Heart left ventricle (tissue), 16 donors: ENCODE measurements around the gene ANKRD33. TPM values are rescaled to one million over a fixed set of nuclear protein-coding genes. Genes with fewer than 3 reads are reported as not detected.

Source experiments
- ATAC-seq, 4 donors: fragments of 200-7000 bp; cut with Tn5 transposase; one replicate each; pipeline ENCODE4 v1.9.1; 2020 to 2022; ENCODE audit warnings: moderate library complexity in 4 of 4, mild to moderate bottlenecking in 3 of 4, moderate number of reproducible peaks in 1 of 4
- DNase-seq, 5 donors: peaks; one replicate each; pipeline ENCODE4 v3.0.0-alpha.2; 2020
- H3K27ac ChIP-seq, 12 donors: fragments of 200-600 bp; sonication (generic) in 4 of 12; one replicate each; pipeline versions ENCODE4 v1.5.0 to v1.8.0; 2016 to 2022; ENCODE audit warnings: mild to moderate bottlenecking in 2 of 12
- H3K27me3 ChIP-seq, 9 donors: fragments of 200-600 bp; sonication (generic) in 2 of 9; one replicate each; pipeline versions ENCODE4 v1.5.1 to v1.8.0; 2016 to 2022; ENCODE audit warnings: mild to moderate bottlenecking in 3 of 9
- H3K36me3 ChIP-seq, 9 donors: fragments of 200-600 bp; sonication (generic) in 2 of 9; one replicate each; pipeline versions ENCODE4 v1.5.0 to v1.8.0; 2018 to 2022; ENCODE audit warnings: mild to moderate bottlenecking in 2 of 9
- H3K4me1 ChIP-seq, 12 donors: fragments of 200-600 bp; sonication (generic) in 4 of 12; one replicate each; pipeline versions ENCODE4 v1.5.0 to v1.8.0; 2016 to 2022; ENCODE audit warnings: mild to moderate bottlenecking in 3 of 12
- H3K4me3 ChIP-seq, 12 donors: fragments of 200-600 bp; sonication (generic) in 4 of 12; one replicate each; pipeline versions ENCODE4 v1.5.0 to v1.8.0; 2017 to 2022; ENCODE audit warnings: mild to moderate bottlenecking in 9 of 12, moderate library complexity in 4 of 12
- H3K9me3 ChIP-seq, 12 donors: fragments of 200-600 bp; sonication (generic) in 4 of 12; one replicate each; pipeline versions ENCODE4 v1.5.0 to v1.8.0; 2016 to 2022; ENCODE audit warnings: mild to moderate bottlenecking in 1 of 12
- CTCF ChIP-seq, 12 donors: fragments of 200-600 bp; sonication (generic) in 4 of 12; IDR thresholded peaks; one replicate each; pipeline versions ENCODE4 v1.5.0 to v1.8.0; 2018 to 2022; ENCODE audit warnings: antibody characterized with exemption in 12 of 12, mild to moderate bottlenecking in 5 of 12
- POLR2A ChIP-seq, 2 donors: fragments of 450-650 bp; IDR thresholded peaks; one replicate each; pipeline ENCODE4 v1.6.1; 2017; ENCODE audit warnings: antibody characterized with exemption in 2 of 2, mild to moderate bottlenecking in 2 of 2, moderate library complexity in 2 of 2
- WGBS, 4 donors: extraction: QIAGEN DNeasy Blood & Tissue Kit in 2 of 4; methylation state at CpG; one replicate each; pipeline versions ENCODE4 v1.1.5 to v1.1.7; 2013 to 2018; 5-methylcytosine and 5-hydroxymethylcytosine counted together
- intact Hi-C, 10 donors: fragments of 100-400 bp; cut with DNase I; formaldehyde crosslinking; loops; one replicate each; pipeline versions ENCODE4 v1.11.1 to v1.14.2; 2022
- polyA plus RNA-seq, 2 donors: library from polyadenylated mRNA; stranded (reverse); fragments of 200-250 nt; gene quantifications; one replicate each; pipeline ENCODE4 v1.2.3, GENCODE V29; 2013
- total RNA-seq, 9 donors: library from RNA; depleted of rRNA in 2 of 9; stranded (reverse); fragments of >200 nt in 2 of 9; fragmentation: NEBNext Ultra II Directional in 3 of 9; extraction: Animal tissue kit (Norgen Biotek cat#: 25700) in 3 of 9; gene quantifications; one replicate each; pipeline versions ENCODE4 v1.1.0 to v1.2.4, GENCODE V29; 2016 to 2023
- donor health status: ischemic (EF 13 %, LVEDD 7.1; RV severe dilation, severe dysfunction).
- donor health status: healthy with polysubstance abuse.
- donor health status: DM: no; HTN: yes; CAD: no.
- donor health status: DM: no; HTN: no; CAD: no.
- donor health status: ischemic (EF 25% LVEDD 6.9; RV normal size, moderate dysfunction).
- donor health status: ischemic (EF 25% LVEDD 5.7; RV mildly dilated, moderate dysfunction).
- donor health status: healthy.
- donor health status: DM: yes; HTN: yes; CAD: no.
- donor health status: ischemic (EF 35%, LVEDD 5.7; RV mildly dilated, moderate dysfunction).
- donor health status: nonischemic (EF 11% LVEDD 7.7; RV severe dilation, severe dysfunction).
- donor health status: DM: yes; HTN: yes; CAD: no.
- donor health status: PGD.
- donor health status: ischemic (EF 29% LVEDD 5.4; RV normal size, mild dysfunction).
- donor health status: nonischemic (EF 23%, LVEDD 6.1; RV moderate dilation, normal function).

The ANKRD33 gene
- total and polyA plus RNA-seq, 11 donors = not detected

GRCh38 chr12:51922146-51922545 is 34.2 kb downstream of the ANKRD33 start:
- TF ChIP-seq POLR2A (IDR thresholded peaks at IDR 0.05) = no peak
- TF ChIP-seq CTCF (IDR thresholded peaks at IDR 0.05) = no peak
- intact Hi-C loops = loop anchor here in 6 of 10 donors (2.0 to 10.0 kb wide), 3 partner anchors 25 to 53 kb away; no protein-coding TSS in a partner anchor
- 88 to 97% (median 92%) methylated on average over 2 of the region's 2 CpGs for WGBS, 4 donors

GRCh38 chr12:51922762-51923505 is 35.0 kb downstream of the ANKRD33 start:
- peak overlapping the region in 8 of 12 donors; percentile 5 to 43 (median 26) for H3K4me3 ChIP-seq

More at GRCh38 chr12:51922146-51922545, 34.2 kb downstream of the ANKRD33 start:
- H3K4me1 ChIP-seq = peaks cover 0 to 61% (median 35%) of the 10 kb centered on the region in 12 donors
- ATAC-seq (no peak), DNase-seq (no peak)
- no peaks in the 10 kb centered on the region for H3K27me3 ChIP-seq
- H3K4me3 ChIP-seq = no peak overlapping the region
- H3K36me3 ChIP-seq = peaks cover 0 to 31% (median 17%) of the 10 kb centered on the region in 9 donors
- H3K9me3 ChIP-seq = no peaks in the 10 kb centered on the region
- H3K27ac ChIP-seq = peak overlapping the region in 11 of 12 donors; percentile 51 to 92 (median 77)

GRCh38 chr12:51923506-51924365 is 35.8 kb downstream of the ANKRD33 start:
- H3K4me3 ChIP-seq = peak overlapping the region in 8 of 12 donors; percentile 5 to 43 (median 26)
- peak overlapping the region; percentile 51 to 92 (median 77) for H3K27ac ChIP-seq
- peaks cover 0 to 23% (median 7%) of the 10 kb centered on the region in 9 donors for H3K36me3 ChIP-seq
- WGBS, 4 donors = 24 to 28% (median 25%) methylated on average over 30 to 31 of the region's 31 CpGs
- H3K9me3 ChIP-seq = no peaks in the 10 kb centered on the region
- intact Hi-C loops = loop anchor here in 6 of 10 donors (1.0 to 10.0 kb wide), 4 partner anchors 25 to 51 kb away; no protein-coding TSS in a partner anchor
- peak; percentile 65 to 81 (median 76) for ATAC-seq
- H3K27me3 ChIP-seq = no peaks in the 10 kb centered on the region
- TF ChIP-seq CTCF (IDR thresholded peaks at IDR 0.05) (peak; percentile 83 to 97 (median 89)), POLR2A (IDR thresholded peaks at IDR 0.05) (peak in 1 of 2 donors; percentile 18)
- peaks cover 0 to 47% (median 28%) of the 10 kb centered on the region in 12 donors for H3K4me1 ChIP-seq
- peak; percentile 66 to 88 (median 71) for DNase-seq

More at GRCh38 chr12:51922762-51923505, 35.0 kb downstream of the ANKRD33 start:
- peak in 1 of 12 donors; percentile 10 for TF ChIP-seq CTCF (IDR thresholded peaks at IDR 0.05)
- TF ChIP-seq POLR2A (IDR thresholded peaks at IDR 0.05) = no peak
- Histone ChIP-seq H3K36me3 (peaks cover 0 to 31% (median 11%) of the 10 kb centered on the region in 9 donors), H3K27me3 (no peaks in the 10 kb centered on the region), H3K9me3 (no peaks in the 10 kb centered on the region), H3K4me1 (peaks cover 0 to 53% (median 29%) of the 10 kb centered on the region in 12 donors), H3K27ac (peak overlapping the region; percentile 51 to 92 (median 77))
- DNase-seq (peak in 3 of 5 donors; percentile 55 to 70 (median 66)), ATAC-seq (peak; percentile 41 to 68 (median 58))
- 45 to 54% (median 47%) methylated on average over 14 to 16 of the region's 16 CpGs for WGBS, 4 donors
- intact Hi-C loops = loop anchor here in 6 of 10 donors (1.0 to 10.0 kb wide), 4 partner anchors 25 to 52 kb away; no protein-coding TSS in a partner anchor
